KOPT-K1 (cell line): ENCODE results near the gene VSIG10L2.
"Not testable (repeated sequence)": the region's sequence is repeated elsewhere in the genome, so short reads cannot be mapped to it uniquely, and the experiment has no call there.

Experiments
- H3K27ac ChIP-seq: fragments of 200-600 bp; sonication (generic); 2 replicates; pipeline ENCODE4 v1.5.1; 2016; ENCODE audit warnings: antibody characterized with exemption, mild to moderate bottlenecking, low read depth, low read length; ENCODE audit not compliant: poor library complexity, severe bottlenecking
- H3K36me3 ChIP-seq: fragments of 200-600 bp; sonication (generic); 2 replicates; pipeline ENCODE4 v1.5.1; 2017; ENCODE audit warnings: antibody characterized with exemption, mild to moderate bottlenecking, low read length, moderate library complexity; ENCODE audit not compliant: insufficient read depth
- H3K9me3 ChIP-seq: fragments of 200-600 bp; sonication (generic); 2 replicates; pipeline ENCODE4 v1.5.1; 2017; ENCODE audit warnings: antibody characterized with exemption, low read length, mild to moderate bottlenecking; ENCODE audit not compliant: insufficient read depth, poor library complexity, severe bottlenecking

Gene VSIG10L2

GRCh38 chr11:125959511-125959910 is 13.7 kb downstream of the VSIG10L2 start:
- Histone ChIP-seq H3K27ac (no peak overlapping the region), H3K36me3 (no peaks in the 10 kb centered on the region), H3K9me3 (peaks cover 11% of the 10 kb centered on the region)

- Histone ChIP-seq H3K27ac (no peak overlapping the region), H3K9me3 (peaks cover 11% of the 10 kb centered on the region), H3K36me3 (no peaks in the 10 kb centered on the region)
Observed at GRCh38 chr11:125959931-125960330, 14.1 kb downstream of the VSIG10L2 start.

GRCh38 chr11:125960771-125961170 is 14.9 kb downstream of the VSIG10L2 start:
- peaks cover 11% of the 10 kb centered on the region for H3K9me3 ChIP-seq
- H3K36me3 ChIP-seq: no peaks in the 10 kb centered on the region
- no peak overlapping the region for H3K27ac ChIP-seq

- Histone ChIP-seq H3K36me3 (no peaks in the 10 kb centered on the region), H3K27ac (no peak overlapping the region), H3K9me3 (peaks cover 9% of the 10 kb centered on the region)
Observed at GRCh38 chr11:125967515-125967914, 21.7 kb downstream of the VSIG10L2 start.

- Histone ChIP-seq H3K9me3 (peaks cover under 1% of the 10 kb centered on the region), H3K36me3 (no peaks in the 10 kb centered on the region), H3K27ac (no peak overlapping the region)
Observed at GRCh38 chr11:125968354-125968753, 22.5 kb downstream of the VSIG10L2 start.

- no peak overlapping the region for H3K27ac ChIP-seq
- H3K36me3 ChIP-seq: no peaks in the 10 kb centered on the region
- H3K9me3 ChIP-seq: no peaks in the 10 kb centered on the region
Observed at GRCh38 chr11:125971618-125972017, 25.8 kb downstream of the VSIG10L2 start.

- Histone ChIP-seq H3K9me3 (no peaks in the 10 kb centered on the region), H3K36me3 (no peaks in the 10 kb centered on the region), H3K27ac (no peak overlapping the region)
Observed at GRCh38 chr11:125974284-125974683, 28.4 kb downstream of the VSIG10L2 start.

GRCh38 chr11:125975634-125976033 is 29.8 kb downstream of the VSIG10L2 start:
- Histone ChIP-seq H3K27ac (no peak overlapping the region), H3K9me3 (no peaks in the 10 kb centered on the region), H3K36me3 (no peaks in the 10 kb centered on the region)

- H3K36me3 ChIP-seq: no peaks in the 10 kb centered on the region
- no peaks in the 10 kb centered on the region for H3K9me3 ChIP-seq
Observed at GRCh38 chr11:125976156-125976555, 30.3 kb downstream of the VSIG10L2 start.

GRCh38 chr11:125977333-125977732 is 31.5 kb downstream of the VSIG10L2 start:
- no peaks in the 10 kb centered on the region for H3K36me3 ChIP-seq
- no peaks in the 10 kb centered on the region for H3K9me3 ChIP-seq
- no peak overlapping the region for H3K27ac ChIP-seq

More at GRCh38 chr11:125976156-125976555, 30.3 kb downstream of the VSIG10L2 start:
- no peak overlapping the region for H3K27ac ChIP-seq

- no peaks in the 10 kb centered on the region for H3K9me3 ChIP-seq
- H3K27ac ChIP-seq: no peak overlapping the region
Observed at GRCh38 chr11:125978181-125978716, 32.4 kb downstream of the VSIG10L2 start.

GRCh38 chr11:125978778-125979407 is 33.0 kb downstream of the VSIG10L2 start:
- peaks cover 6% of the 10 kb centered on the region; the same call in 1 of the 2 replicates for H3K36me3 ChIP-seq
- H3K27ac ChIP-seq: no peak overlapping the region

More at GRCh38 chr11:125978181-125978716, 32.4 kb downstream of the VSIG10L2 start:
- H3K36me3 ChIP-seq: peaks cover 4% of the 10 kb centered on the region; the same call in 1 of the 2 replicates

GRCh38 chr11:125979511-125979910 is 33.7 kb downstream of the VSIG10L2 start:
- Histone ChIP-seq H3K27ac (no peak overlapping the region), H3K36me3 (peaks cover 6% of the 10 kb centered on the region; the same call in 1 of the 2 replicates)

More at GRCh38 chr11:125978778-125979407, 33.0 kb downstream of the VSIG10L2 start:
- no peaks in the 10 kb centered on the region for H3K9me3 ChIP-seq

GRCh38 chr11:125980436-125980835 is 34.6 kb downstream of the VSIG10L2 start:
- Histone ChIP-seq H3K27ac (no peak overlapping the region), H3K36me3 (peaks cover 6% of the 10 kb centered on the region; the same call in 1 of the 2 replicates), H3K9me3 (no peaks in the 10 kb centered on the region)

More at GRCh38 chr11:125979511-125979910, 33.7 kb downstream of the VSIG10L2 start:
- H3K9me3 ChIP-seq: no peaks in the 10 kb centered on the region

GRCh38 chr11:125982348-125982730 is 36.5 kb downstream of the VSIG10L2 start:
- H3K27ac ChIP-seq: no peak overlapping the region
- no peaks in the 10 kb centered on the region for H3K9me3 ChIP-seq
- peaks cover 6% of the 10 kb centered on the region; the same call in 1 of the 2 replicates for H3K36me3 ChIP-seq

GRCh38 chr11:125985956-125986355 is 40.1 kb downstream of the VSIG10L2 start:
- H3K36me3 ChIP-seq, H3K9me3 ChIP-seq, H3K27ac ChIP-seq: not testable (repeated sequence)
